GM21447 (cell line): ENCODE measurements around the gene GADL1.

Experiments
- ATAC-seq: cut with Tn5 transposase; IDR thresholded peaks from one replicate; pipeline ENCODE4 v1.9.1; 2021; ENCODE audit not compliant: unreplicated experiment

GADL1 gene

GRCh38 chr3:30761374-30761773 lies 133.1 kb downstream of the GADL1 start:
- no peak for ATAC-seq

DNA sequence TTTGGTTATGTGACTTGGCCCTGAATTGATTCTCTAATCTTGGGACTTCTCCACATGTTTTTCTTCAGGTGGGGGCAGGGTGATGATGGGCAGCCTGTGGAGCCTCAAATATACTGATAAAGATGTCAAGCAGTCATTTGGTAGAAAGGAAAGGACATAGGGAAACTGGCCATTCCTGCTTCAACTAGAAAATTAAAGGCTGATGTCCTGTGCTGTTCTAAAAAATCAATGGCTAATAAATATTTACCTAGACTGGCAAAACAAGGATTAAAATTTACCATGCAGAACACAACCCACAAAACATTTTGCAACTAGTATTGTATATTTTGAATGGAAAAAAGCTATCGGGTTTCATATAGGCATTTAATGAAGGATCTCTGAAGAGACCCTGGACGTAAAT lies 133.7 kb downstream of the GADL1 start:
- ATAC-seq, result no peak

DNA sequence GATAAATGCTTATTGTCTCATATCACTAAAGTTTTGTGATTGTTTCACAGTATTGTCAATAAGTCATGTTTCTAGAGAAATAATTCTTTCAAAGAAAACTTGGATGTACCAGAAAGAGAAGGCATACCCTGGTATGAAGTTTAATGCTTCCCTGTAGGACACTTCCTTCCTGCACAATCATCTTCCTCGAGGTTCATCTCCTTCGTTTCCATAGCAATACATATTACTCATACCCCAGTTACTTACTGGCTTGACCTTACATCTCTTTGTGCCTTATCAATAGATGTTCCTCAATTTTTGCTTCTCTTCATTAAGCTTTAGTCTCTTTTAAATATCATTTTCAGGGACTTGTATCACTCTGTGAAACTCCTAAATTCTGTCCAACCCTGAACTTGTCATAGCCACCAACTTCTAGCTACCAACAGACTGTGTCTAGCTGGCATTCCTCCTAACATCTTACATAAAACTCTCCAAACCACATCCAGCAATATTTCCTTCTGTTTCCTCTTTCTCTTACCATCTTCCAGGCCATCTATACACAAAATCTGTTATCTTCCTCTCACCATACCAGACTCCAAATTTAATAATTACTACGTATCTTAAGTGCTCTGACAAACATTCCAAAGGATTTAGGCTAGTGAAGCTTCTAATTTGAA lies 134.3 kb downstream of the GADL1 start:
- ATAC-seq, result no peak

DNA sequence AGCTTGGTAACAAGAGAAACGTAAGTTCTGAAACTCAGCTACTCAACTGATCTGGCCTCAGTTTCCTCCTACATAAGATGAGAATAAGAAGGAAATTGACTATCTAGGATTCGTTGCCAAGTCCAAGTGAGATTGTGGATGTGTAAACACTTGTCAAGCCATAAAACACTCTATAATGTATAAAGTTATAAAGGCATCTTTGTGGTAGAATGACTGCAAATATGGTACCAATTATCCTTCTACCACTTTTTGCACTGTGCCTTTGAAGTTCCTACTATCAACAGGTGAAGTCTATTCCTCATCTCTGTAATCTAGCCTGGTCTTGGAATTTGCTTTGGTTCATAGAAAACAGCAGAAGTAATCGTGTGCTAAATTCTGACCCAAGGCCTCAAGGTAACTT lies 138.2 kb downstream of the GADL1 start:
- no peak for ATAC-seq

GRCh38 chr3:30754426-30754825 lies 140.0 kb downstream of the GADL1 start:
- ATAC-seq, result no peak

- no peak for ATAC-seq
These were observed 140.7 kb downstream of the GADL1 start for GRCh38 chr3:30753766-30754165.

DNA sequence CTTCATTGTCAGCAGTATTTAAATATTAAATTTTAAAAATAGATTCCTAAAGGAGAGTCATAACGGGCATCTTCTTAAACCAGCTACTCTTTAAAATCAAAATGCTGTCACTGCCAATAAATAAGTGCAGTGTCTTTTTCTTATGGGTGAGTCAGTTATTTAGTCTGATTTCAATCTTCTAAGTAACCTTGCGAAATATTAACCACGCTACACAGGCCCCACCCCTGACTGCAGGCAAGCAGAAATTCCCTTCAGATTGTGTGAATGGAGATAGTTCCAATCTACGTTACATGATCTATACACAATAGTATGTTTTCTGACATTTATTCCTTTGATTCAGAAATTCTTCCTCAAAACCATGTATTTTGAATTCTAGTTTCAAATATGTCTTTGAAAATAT lies 141.5 kb downstream of the GADL1 start:
- ATAC-seq, result no peak

GRCh38 chr3:30752491-30752890 lies 142.0 kb downstream of the GADL1 start:
- ATAC-seq, result no peak

GRCh38 chr3:30751610-30752299 lies 142.7 kb downstream of the GADL1 start:
- ATAC-seq, result peak; percentile 71

DNA sequence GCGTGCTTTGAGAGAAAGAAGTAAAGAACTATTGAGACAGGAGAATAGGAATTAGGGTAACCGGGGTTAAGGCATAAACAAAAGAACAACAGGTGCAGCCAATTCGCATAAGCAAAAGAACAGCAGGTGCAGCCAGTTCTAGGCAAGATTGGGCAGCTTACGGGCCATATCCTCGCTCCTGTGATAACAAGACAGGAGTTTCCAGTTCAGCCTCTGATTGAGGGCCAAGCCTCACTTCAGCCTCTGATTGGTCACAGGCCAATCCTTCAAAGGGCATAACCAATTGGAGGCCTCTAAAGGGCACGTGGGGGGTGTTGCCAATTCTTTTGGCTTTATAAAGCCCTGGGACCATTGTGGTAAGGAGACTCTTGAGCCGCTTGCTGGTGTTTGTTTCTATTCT lies 143.5 kb downstream of the GADL1 start:
- no peak for ATAC-seq

DNA sequence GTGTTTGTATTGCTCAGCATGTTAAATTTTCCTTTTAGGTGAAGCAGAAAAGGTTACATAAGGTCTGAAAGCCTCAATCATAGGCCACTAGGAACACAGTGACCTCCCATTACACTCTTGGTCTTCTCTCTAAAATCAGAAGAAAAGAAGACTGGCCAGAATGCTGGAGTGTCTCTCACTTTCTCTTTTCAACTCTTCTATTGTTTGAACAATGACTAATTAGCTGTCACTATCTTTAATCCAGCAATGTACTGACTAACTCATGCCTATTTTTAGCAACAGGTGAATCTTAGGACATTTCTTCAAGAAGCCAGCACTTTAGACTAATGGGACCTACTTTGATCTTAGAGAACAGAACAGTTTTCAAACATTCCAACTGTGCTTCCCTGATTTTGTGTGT lies 145.2 kb downstream of the GADL1 start:
- no peak for ATAC-seq

DNA sequence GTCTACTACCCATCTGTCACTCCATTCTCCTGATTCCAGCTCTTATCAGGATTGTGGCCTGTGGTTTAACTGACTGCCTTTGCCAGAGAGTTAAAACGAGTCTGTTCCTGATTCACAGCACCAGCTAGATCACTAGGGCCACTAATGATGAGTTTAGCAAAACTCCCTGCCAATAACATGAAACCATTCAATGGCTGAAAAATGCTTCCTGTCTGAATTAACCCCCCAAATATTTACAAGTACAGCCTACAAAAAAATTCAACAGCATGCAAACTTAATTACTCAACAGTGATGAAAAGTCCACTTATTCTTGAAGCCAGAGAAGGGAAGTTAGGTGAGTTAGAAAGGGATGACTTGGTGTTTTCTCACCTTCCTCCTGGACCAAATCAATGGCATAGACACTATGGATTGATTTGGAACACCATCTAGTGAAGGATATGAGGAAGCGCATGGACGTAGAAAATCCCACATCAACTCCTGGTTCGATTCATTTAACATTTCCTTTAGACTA lies 146.6 kb downstream of the GADL1 start:
- no peak for ATAC-seq

DNA sequence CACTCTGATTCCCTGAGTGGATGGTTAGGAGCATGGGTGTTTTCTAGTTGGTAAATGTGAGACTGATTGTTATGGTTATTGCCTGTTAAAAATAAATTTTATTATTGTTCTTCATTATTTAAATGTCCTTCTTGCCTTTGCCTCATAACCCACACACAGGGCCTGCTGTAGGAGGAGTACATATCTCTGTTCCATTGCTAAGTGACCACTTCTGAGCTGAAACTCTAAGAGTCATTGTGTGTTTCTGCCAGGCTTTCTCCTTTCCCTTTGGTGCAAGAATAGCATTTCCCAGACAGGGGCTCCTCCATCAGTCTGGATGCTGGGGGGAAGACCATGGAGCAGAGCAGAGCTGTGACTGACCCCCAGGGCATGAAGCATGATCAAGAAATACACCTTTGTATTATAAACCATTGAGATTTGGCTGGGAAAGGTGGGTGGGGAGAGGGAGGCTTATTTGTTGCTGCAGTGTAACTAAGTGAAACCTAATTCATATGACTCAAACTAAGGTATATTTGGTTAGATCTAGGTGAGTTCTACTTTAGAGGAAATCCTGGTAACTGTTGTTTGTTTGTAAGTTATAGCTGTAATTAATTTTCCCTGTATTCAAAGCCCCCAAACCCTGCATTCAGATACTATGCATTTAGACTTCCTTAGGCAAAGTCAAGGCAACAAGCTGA lies 150.7 kb downstream of the GADL1 start:
- no peak for ATAC-seq

DNA sequence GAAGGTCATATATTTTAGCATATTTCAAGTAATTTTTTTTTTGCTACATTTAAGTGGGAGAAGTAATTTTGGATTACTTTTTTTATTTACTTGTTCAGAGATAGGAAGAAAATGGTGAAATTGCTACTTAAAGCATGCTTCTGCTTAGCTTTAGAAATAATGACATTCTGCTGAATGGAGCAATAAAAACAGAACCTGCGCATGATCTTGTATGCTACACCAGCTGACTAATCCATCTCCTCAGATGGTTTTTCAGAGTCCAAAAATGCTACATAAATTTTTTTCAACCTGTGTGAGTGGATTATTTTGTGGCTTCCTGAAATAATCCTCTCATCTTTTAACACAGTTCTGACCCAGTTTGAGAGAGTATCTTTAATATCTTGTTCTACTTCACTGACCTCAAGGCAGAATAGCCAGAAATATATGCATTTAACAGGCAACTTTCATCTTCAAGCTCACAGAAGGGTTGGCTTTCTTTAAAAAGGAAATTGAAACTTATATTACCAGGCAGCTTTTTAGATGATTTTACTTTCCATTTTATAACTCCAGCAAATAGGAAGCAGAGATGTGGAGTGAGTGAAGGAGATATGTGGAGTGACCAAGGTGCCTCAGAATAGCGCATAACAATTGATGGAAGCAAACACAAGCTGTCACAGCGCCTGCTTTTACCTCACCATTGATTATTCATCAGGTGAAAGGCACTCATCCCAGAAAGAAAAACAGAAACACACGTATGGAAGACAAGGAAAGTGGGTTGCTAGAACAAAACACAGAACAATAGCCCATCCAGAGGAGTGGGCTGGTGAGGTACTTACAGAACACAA lies 151.5 kb downstream of the GADL1 start:
- ATAC-seq, result no peak

DNA sequence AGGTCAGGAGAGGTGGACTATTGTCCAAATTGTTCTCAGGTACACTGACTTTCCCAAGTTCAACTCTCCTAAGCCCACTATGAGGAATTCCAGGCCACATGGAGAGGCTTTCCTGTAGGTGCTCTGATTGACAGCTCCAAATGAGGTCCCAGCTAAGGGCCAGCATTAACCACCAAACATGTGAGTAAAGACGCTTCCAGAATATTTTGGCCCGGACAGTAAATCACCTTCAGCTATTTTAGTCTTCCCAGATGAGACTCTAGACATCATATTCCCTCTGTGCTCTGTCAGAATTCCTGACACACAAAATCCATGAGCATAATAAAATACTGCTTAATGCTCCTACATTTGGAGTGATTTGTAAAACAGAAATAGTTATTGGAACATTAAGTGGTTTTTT lies 152.6 kb downstream of the GADL1 start:
- ATAC-seq, result no peak

DNA sequence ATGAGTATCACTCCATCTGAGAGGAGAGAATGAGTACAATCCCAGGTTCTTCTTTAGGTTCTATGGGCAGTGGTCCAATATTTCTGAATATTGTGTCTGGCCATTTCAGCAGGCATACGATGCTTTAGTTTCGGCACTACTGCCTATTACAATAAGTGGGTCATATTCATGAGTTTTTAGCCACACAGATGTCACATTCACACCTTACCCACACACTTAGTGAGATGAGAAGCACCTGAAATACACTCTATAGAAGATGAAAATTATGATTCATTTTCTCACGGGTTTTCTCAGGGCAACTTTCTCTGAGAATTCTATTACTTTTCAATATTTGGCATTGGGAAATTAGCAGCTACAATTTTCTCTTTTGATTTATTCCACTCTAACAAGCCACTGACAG lies 155.9 kb downstream of the GADL1 start:
- no peak for ATAC-seq

DNA sequence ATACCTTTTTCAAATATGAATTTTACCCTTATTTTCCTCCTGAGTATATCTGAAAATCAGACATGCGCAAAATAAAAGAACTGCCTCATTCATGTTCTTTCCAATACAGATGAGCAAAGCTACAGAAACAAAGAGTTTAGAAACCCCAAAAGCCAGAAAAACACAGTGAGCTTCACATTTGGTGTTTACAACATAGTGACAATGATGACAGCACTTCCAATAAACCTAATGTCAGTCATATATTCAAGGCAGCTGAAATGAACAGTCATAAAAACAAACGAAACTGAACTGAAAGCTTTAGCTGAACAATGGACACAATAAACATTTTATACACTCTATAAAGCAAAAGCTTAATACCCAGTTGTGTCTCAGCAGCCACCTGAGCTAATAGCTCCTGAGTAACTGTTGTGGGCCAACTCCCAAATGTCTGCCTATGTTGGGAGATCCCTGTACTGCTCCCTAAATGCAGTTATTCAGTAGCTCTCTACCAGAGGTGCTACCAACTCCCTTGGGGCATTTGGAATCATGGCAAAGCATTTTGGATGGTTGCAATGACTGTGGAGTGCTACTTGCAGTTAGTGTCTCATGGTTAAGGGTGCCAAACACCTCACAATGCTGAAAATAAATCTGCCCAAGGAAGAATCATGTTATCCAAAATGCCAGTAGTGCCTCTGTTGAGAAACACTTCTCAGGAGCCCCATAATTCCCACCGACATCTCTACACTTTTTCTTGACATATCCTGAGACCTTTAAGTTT lies 156.5 kb downstream of the GADL1 start:
- no peak for ATAC-seq

- no peak for ATAC-seq
These were observed 160.8 kb downstream of the GADL1 start for GRCh38 chr3:30733696-30734095.

DNA sequence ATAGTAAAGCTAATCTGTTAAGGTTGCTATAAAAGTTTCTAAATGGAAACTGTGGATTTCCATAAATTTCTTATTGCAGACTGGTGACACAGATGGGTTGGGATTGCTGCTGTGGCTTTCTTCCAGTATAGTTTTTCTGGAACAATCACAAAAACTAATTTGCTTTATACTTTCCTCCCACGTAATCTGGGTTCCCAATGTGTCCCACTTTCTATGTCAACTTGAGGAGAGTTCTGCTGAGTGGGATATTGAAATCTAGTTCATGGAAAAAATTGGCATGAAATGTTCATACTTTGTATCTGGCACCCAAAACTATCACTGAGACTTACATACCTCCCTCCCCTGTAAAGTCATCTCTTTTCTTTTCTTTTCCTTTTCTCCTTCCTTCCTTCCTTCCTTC lies 161.3 kb downstream of the GADL1 start:
- no peak for ATAC-seq

DNA sequence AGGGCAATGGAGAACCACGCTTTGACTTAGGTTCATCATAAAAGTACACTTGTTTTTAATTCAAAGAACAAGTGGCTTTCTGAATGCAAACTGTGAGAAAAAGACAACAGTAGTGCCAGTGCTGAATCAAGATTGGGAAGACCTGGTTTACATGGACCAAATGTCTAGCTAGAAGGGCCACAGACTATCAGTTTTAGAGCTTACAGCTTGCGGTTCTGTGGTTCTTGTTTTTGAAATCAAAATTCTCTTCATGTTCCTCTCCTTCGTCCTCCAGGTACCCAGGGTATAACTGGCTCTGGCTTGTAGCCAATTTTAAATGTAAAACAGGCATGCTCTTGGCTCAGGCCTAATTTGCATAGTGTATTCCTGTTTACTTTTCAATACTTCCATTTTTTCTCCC lies 163.5 kb downstream of the GADL1 start:
- ATAC-seq, result no peak

DNA sequence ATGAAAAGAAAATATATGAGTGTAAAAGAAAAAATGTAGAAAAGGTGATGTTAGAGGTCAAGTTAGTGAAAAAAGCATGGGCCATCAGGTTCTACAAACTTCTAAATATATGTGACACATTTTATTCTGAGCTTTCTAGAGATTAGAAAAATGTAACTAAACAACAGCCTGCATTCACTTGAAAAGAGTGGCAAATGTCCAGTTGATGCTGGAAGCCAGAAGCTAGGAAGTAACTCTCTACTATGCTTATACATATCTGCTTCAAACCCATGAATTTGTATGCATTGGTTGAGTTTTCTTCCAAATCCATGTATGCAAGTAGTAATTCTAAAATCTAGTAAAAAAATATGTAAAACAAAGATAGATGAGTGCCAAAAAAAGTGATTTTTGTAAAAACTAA lies 164.5 kb downstream of the GADL1 start:
- no peak for ATAC-seq
